ENCODE results near the gene ST14.

ST14 gene

GRCh38 chr11:130145975-130146776 lies 13.4 kb upstream of the ST14 start:
- TF ChIP-seq SIN3A (IDR thresholded peaks at IDR 0.05; ENCODE audit: borderline replicate concordance, insufficient read depth, low read length): no peak
- TF ChIP-seq, protein P1, sequence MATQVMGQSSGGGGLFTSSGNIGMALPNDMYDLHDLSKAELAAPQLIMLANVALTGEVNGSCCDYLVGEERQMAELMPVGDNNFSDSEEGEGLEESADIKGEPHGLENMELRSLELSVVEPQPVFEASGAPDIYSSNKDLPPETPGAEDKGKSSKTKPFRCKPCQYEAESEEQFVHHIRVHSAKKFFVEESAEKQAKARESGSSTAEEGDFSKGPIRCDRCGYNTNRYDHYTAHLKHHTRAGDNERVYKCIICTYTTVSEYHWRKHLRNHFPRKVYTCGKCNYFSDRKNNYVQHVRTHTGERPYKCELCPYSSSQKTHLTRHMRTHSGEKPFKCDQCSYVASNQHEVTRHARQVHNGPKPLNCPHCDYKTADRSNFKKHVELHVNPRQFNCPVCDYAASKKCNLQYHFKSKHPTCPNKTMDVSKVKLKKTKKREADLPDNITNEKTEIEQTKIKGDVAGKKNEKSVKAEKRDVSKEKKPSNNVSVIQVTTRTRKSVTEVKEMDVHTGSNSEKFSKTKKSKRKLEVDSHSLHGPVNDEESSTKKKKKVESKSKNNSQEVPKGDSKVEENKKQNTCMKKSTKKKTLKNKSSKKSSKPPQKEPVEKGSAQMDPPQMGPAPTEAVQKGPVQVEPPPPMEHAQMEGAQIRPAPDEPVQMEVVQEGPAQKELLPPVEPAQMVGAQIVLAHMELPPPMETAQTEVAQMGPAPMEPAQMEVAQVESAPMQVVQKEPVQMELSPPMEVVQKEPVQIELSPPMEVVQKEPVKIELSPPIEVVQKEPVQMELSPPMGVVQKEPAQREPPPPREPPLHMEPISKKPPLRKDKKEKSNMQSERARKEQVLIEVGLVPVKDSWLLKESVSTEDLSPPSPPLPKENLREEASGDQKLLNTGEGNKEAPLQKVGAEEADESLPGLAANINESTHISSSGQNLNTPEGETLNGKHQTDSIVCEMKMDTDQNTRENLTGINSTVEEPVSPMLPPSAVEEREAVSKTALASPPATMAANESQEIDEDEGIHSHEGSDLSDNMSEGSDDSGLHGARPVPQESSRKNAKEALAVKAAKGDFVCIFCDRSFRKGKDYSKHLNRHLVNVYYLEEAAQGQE (IDR thresholded peaks at IDR 0.05; ENCODE audit: insufficient read depth in 1 of 2, low read depth in 2 of 2, low read length in 2 of 2): no peak
- TF ChIP-seq POLR2AphosphoS5 (IDR thresholded peaks at IDR 0.05; ENCODE audit: low read depth, low read length): no peak
- TF ChIP-seq FOXP2 (optimal IDR thresholded peaks at IDR 0.05; ENCODE audit: borderline replicate concordance, extremely low read depth, extremely low read length, insufficient read depth): no peak
- no peak for TF ChIP-seq TAF1 (IDR thresholded peaks at IDR 0.05; ENCODE audit: borderline replicate concordance, insufficient read depth, low read length)

DNA sequence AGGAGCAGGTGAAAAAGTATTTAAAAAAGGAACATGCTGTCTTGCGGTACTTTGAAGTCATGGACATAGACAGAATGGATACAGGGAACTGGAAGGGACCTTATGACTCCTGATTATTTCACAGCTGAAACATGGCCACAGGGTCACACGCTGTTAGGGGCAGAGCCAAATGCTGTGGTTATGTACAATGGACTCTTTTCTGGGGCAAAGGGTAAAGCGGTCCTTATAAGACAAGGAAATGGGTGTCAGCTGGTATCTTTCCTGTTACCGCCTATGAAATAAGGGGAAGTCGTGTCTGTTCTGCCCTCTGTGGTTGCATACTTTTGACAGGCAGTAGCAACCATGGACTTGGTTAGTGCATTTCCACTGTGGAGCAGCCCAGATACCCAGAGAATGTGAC lies 12.8 kb upstream of the ST14 start:
- no peak for TF ChIP-seq SIN3A (IDR thresholded peaks at IDR 0.05; ENCODE audit: borderline replicate concordance, insufficient read depth, low read length)
- no peak for TF ChIP-seq TAF1 (IDR thresholded peaks at IDR 0.05; ENCODE audit: borderline replicate concordance, insufficient read depth, low read length)
- TF ChIP-seq, protein P1 (IDR thresholded peaks at IDR 0.05; ENCODE audit: insufficient read depth in 1 of 2, low read depth in 2 of 2, low read length in 2 of 2): no peak
- no peak for TF ChIP-seq FOXP2 (optimal IDR thresholded peaks at IDR 0.05; ENCODE audit: borderline replicate concordance, extremely low read depth, extremely low read length, insufficient read depth)
- TF ChIP-seq POLR2AphosphoS5 (IDR thresholded peaks at IDR 0.05; ENCODE audit: low read depth, low read length): no peak

DNA sequence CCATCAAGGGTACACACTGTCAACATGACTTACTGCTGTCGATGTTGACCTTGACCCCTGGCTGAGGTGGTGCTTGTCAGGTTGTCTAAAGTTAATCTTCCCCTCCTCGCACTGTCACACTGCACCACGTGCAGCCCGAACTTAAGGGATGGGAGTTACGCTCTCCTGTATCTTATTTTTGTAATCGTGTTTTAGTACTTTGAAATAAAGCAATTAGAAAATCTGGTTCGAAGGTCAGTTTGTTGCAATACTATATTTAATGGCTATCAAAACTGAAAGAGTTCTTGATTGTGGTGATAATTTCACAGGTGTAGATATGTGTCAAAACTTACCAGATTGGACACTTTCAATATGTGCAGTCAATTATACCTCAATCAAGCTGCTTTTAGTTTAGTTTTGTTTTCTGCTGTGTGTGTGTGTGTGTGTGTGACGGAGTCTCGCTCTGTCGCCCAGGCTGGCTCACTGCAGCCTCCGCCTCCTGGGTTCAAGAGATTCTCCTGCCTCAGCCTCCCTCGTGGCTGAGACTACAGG lies 10.7 kb upstream of the ST14 start:
- TF ChIP-seq, protein P1 (IDR thresholded peaks at IDR 0.05; ENCODE audit: insufficient read depth in 1 of 2, low read depth in 2 of 2, low read length in 2 of 2): no peak

- TF ChIP-seq FOXP2 (optimal IDR thresholded peaks at IDR 0.05; ENCODE audit: borderline replicate concordance, extremely low read depth, extremely low read length, insufficient read depth): no peak
- TF ChIP-seq, protein P1 (IDR thresholded peaks at IDR 0.05; ENCODE audit: insufficient read depth in 1 of 2, low read depth in 2 of 2, low read length in 2 of 2): no peak
- no peak for TF ChIP-seq POLR2AphosphoS5 (IDR thresholded peaks at IDR 0.05; ENCODE audit: low read depth, low read length)
- TF ChIP-seq SIN3A (IDR thresholded peaks at IDR 0.05; ENCODE audit: borderline replicate concordance, insufficient read depth, low read length): no peak
- no peak for TF ChIP-seq TAF1 (IDR thresholded peaks at IDR 0.05; ENCODE audit: borderline replicate concordance, insufficient read depth, low read length)
Observed at GRCh38 chr11:130150790-130151189, 8.8 kb upstream of the ST14 start.
